NCI-H524 treated with DMSO at 0.1 percent for 48 hours (cell line): Measurements from ENCODE around the gene CNTRL.

Experiments
- DNase-seq: peaks from one replicate; lab custom pipeline; 2025; lab: John Stamatoyannopoulos, UW

The CNTRL gene

DNA sequence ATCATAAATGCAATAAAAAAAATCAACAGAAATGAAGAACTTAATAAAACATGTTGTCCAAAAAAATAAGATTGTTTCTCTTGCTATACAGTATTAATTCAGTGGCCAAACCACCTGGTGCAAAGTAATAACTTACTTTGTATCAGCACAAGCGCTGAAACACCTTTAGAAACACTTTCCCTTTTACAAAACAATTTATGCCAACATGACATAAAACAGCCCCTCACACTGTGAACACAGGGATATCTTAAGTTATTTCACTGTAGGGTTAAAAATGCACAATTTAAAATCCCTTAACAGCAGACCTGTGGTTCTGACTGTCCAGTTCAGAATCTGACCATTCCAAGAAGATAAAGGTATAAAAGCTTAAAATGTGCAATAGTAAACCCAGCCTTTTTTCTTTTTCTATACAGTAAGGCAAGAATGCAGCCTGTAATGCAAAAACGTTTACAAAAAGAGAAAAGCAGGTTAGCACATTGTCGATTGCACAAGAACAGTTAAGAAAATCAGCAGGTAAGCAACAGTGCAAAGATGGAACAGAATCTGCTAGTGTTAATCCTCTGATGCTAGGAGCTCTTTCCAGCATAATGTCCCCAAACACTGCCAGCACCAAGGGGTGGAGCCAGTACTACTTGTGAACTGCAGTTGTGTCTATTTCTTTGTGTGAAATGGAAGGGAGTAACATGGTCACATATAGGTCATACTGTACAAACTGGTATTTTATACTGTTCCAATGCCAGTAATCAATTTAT lies 105.4 kb downstream of the CNTRL start:
- no peak for DNase-seq

GRCh38 chr9:121182101-121182836 lies 107.5 kb downstream of the CNTRL start:
- DNase-seq = no peak

DNA sequence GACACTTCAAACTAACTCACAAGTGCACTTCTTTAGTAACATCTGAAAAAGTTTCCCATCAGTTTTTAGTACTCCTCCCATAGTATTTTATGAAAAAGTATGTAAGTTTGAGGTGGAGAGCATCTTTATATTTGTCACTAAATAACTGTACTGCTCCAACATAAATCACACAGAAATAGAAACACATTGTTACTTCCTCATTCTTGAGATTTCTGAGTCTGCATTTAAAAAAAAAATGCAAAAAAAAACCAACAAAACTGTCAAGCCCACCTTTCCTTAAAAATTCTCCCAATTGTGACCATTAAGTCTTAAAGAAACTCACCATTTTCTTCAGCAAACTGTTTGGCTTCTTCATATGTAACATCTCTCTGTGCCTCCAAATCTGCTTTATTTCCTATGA lies 108.2 kb downstream of the CNTRL start:
- no peak for DNase-seq

DNA sequence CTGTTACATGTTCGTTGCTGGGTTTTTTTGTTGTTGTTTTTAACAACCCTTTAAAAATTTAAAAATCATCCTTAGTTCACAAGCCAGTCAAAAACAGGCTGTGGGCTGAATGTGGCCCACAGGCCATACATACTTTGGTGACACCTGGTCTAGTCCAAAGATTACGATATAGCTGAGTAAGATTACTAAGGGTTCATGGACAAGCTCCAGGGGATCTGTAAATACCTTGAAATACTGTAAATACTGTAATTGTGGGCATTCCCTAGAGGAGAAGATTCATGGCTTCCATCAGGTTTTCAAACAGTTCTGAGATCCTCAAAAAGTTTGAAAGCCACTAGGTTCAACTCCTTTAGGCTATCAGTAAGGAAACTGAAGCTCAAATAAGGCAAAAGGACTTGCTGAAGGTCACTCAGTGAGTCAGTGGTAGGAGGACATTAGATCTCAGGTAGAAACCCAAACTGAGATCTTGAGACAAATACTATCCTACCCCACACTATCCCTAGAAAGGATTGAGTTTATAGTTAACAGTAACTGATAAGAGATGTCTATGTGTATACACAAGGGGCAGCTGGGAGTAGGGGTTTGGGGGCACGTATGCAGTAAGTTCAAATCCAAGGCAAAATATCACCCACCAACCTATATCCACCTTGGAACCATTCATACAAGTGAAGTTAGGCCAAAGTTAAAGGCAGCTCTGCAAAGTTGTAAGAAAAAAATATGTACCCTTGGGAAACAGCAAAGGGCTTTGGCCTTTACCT lies 109.1 kb downstream of the CNTRL start:
- no peak for DNase-seq

- no peak for DNase-seq
These were observed 109.7 kb downstream of the CNTRL start for GRCh38 chr9:121184463-121184862.

- DNase-seq = no peak
These were observed 110.5 kb downstream of the CNTRL start for GRCh38 chr9:121185178-121185745.

DNA sequence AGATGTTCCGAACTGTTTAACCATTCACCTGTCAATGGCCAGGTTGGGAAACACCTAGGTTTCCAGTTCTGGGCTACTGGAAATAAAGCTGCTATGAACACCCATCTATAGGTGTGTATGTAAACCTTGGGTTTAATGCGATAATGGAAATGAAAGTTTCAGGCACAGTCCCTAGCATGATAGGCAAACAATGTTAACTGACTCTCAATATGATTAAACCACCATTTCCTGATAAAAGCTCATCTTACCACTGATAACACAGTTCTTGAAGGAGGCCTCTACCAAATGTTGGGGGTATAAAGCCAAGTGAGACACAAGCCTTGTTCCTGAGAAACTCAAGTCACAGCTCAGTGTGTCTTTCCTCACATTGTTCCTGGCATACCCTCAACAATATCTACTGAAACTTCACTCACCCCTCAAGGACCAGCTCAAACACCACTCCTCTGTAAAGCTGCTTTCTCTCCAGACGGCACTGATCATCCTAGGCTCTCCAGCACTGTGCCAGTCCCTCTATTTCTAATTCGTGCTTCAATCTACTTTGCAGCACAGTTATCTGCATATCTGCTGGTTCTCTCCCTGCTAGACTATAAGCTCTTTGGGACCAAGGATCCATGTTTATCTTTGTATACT lies 111.1 kb downstream of the CNTRL start:
- DNase-seq = no peak

DNA sequence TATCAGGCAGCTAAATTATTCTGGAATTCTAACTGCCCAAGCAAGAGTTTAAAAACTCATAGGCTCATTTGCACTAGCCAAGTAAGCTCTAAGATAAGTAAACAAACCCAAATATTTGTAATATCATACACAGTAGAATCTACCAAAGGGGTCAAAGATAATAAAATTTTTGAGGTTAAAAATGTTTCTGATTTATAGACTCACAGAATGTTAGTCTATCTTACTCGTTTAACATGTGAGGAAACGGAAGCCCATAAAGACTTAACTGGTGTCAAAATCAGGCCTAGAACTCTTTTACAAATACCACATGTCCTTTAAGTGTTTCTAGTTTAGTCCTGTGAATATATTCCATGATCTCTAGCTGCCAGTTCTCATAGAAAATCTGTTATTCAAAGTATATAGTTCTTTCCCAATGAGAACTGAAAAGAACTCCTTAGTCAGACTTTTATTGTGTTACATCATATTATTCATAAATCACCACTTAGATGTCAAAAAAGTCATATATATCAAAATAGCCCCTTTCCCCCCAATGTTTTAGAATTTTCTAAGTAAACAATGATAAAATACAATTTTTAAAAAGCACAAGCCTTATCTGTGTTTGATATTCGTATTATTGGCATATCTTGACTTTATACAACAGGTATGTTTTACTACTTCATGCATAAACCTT lies 113.0 kb downstream of the CNTRL start:
- no peak for DNase-seq

DNA sequence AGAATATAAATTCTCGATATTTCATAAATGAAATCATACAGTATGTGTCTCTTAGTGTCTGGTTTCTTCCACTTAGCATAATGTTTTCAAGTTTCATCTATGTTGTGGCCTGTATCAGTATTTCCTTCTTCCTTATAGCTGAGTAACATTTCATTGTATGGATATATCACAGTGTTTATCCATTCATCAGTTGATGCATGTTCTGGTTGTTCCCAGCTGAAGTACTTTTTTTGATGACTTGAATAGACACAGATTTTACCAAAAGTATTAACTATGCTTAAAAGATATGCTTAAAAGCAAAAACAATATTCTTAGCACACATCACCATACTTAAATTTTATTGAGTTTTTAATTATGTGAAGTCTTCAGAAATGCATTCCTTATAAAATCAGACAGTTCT lies 114.3 kb downstream of the CNTRL start:
- DNase-seq = no peak

DNA sequence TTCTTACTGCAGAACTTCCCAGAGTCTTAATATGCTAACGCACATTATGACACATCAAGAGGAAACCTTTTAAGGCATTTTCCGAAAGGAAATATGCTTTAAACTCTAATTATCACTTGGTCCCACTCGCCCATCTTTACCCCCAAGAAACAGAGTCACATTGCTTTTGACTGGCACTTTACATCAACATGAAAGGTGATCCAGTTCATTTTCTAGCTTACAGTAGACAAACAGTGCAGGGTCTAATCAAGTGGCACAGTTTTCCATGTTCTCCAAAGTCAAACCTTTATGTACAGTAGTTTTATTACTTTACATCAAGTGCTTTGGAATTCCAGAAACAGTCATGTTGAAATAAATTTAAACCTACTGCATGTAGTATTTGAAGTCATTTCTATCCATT lies 114.9 kb downstream of the CNTRL start:
- no peak for DNase-seq

DNA sequence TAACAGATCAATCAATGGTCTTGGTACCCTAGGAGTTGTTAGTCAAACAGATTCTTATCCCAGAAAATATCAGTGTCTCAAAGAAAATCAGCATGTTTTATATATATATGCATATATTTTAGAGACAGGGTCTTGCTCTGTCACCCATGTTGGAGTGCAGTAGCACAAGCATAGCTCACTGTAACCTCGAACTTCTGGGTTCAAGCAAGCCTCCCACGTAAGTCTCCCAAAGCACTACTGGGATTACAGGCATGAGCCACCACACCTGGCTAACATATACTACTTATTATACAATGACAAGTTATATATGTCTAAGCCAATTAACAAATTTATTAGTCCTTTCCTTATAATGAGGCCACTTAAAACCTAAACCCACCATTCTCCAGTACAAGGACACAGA lies 116.5 kb downstream of the CNTRL start:
- DNase-seq = no peak

GRCh38 chr9:121192518-121192917 lies 117.8 kb downstream of the CNTRL start:
- DNase-seq = no peak

DNA sequence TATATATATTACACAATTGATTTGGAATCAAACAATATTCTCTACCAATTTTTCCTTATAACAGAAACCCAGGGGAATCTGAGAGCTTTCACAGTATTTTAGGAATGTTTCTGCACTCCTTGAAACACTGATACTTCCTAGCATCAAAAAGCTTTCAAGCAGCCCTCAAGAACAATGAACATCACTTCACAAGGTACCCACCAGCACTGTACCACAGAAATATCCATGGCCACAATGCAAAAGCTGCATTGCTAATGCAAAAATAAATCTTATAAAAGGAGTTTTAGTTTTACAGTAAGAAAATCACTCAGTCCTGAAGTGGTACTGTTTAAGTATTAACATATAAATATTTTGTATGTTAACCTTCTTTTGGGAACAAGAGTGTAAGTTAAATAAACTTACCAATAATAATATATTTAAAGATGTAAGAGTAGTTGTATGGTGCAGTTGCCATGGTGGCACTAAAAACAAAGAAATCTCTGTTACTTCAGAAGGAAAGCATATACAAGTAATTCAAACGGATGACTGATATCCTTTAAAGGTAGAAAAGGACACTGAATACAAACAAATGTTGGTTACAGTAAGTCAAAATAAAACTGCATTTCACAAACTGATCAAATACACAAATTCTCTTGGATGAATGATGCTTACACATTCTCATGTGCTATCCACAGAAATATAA lies 118.3 kb downstream of the CNTRL start:
- DNase-seq = no peak

GRCh38 chr9:121194730-121195129 lies 120.0 kb downstream of the CNTRL start:
- DNase-seq = no peak

DNA sequence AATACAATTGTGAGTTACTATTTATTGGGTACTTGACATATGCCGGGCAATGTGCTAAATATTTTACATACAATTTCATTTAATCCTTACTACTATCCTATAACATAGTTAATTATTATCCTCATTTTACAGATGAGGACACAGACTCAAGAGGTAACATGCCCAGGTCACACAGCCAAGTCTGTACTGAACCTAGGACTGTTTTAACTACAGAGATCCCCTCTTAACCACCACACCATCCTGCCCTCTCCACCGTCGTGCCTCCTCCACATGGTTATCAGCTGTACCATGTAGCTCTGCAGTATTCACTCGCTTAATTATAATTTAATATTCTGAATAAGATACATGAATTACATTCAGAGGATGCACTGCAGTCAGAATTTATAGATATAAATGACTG lies 121.6 kb downstream of the CNTRL start:
- no peak for DNase-seq

DNA sequence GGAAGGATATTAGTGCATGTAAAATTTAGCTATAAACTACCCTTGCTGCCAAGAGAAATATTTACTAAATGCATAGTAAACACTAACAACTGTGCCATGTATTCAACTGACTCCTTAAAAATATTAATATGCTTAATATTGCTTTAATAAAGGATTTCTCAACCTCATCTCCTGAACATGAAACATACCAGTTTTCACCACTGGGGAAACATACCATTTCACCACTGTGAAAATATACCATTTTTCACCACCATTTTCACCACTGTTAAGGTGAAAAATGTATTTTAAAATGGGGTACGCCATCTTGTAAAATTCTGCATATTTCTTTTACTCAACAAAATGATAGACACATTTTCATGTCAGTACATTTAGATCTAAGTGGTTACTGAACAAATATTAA lies 122.4 kb downstream of the CNTRL start:
- DNase-seq = no peak

- no peak for DNase-seq
These were observed 123.8 kb downstream of the CNTRL start for GRCh38 chr9:121198512-121199042.

- DNase-seq = no peak
These were observed 125.2 kb downstream of the CNTRL start for GRCh38 chr9:121199921-121200320.

DNA sequence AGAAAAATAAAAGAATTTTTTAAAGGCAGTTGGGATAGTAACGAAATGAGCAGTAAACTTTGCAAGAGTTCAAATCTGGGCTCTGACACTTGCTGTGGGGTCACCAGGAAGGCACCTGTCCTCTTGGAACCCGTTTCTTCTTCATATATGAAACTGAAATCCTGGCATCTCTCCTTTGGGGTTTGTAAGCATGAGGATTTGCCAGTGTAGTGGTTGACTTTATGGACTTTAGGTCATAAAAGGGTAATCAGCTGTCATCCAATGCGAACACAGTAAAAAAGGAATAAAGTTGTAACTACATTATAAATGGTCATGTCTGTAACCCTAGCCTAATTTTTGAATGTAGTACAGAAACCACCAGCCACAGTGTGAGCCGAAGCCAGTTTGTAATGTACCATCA lies 125.6 kb downstream of the CNTRL start:
- DNase-seq = no peak

DNA sequence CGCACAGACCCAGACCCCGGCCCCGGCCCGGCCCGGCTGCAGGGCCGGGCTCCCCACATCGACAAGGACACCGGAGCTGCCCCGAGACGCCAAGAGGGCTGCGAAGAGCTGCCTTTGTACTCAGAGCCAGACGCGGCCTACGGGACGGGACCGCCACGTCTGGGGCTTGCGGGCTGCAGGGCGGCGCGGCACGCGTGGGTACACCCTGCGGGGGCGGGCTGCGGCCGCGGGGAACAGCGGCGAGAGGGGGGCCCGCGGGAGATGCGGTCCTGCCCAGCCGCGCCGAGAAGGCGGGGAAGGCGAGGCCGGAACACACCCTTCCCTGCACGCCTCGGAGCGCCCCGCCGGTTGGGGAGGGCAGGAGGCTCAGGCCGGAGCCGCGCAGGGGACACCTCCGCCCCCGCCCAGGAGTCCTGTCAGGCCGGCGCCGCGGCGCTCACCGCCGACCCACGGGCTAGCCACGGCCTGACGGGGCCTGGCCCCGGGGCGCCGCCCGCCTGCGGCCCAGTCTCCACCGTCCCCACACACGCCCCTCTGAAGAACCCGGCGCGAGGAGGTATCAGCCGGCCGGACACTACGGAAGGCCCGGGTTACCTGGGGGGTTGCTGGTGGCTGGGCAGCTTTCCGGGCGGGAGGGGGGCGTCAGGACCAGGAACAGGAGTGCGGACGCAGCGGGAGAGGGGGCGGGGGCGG lies 126.4 kb downstream of the CNTRL start:
- DNase-seq = no peak
